ENCODE measurements around the gene MED25. TPM values are rescaled to one million over a fixed set of nuclear protein-coding genes. Genes with fewer than 3 reads are reported as not detected.

The MED25 gene
- total RNA-seq, 1 experiment from 2014 or later, result 81.2 TPM

DNA sequence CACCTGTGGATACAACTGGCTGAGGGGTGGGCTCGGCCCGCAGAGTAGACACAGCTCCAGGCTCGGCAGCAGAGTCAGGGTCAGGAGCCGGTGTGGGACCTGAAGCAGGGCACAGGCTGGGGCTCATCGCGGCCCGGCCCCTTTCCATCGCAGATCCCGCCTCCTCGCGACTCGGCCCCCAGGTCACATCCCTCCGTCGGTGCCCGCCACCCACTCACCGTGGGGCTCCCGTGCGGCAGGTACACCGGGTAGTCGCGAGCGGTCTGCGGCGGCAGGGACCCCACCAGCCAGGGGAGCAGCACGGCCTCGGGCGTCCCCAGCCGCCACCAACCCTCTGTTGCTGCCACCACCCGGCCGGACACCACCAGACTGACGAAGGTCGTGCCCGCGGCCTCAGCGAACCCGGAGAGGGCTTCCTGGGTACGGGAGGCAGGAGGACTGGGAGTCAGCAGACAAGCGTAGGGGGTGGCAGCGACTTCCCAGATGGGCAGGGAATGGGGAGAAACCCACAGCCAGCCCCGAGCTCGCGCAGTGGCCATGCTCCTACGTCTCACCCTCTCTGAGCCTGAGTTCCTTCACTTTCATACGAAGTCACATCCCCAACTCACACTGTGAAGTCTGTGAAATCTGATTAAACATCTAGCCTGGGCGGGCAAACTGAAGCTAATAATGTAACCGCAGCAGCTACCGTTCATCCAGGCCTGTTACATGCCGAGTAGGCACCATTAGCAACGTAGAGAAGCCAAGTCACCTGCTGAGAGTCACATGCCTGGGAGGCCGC lies 8.7 kb upstream of the MED25 start (continued):
- TF ChIP-seq, protein P1, sequence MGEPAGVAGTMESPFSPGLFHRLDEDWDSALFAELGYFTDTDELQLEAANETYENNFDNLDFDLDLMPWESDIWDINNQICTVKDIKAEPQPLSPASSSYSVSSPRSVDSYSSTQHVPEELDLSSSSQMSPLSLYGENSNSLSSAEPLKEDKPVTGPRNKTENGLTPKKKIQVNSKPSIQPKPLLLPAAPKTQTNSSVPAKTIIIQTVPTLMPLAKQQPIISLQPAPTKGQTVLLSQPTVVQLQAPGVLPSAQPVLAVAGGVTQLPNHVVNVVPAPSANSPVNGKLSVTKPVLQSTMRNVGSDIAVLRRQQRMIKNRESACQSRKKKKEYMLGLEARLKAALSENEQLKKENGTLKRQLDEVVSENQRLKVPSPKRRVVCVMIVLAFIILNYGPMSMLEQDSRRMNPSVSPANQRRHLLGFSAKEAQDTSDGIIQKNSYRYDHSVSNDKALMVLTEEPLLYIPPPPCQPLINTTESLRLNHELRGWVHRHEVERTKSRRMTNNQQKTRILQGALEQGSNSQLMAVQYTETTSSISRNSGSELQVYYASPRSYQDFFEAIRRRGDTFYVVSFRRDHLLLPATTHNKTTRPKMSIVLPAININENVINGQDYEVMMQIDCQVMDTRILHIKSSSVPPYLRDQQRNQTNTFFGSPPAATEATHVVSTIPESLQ (CRISPR knock-in tag; IDR thresholded peaks at IDR 0.05), result no peak
- TF ChIP-seq ZNF219 (CRISPR knock-in tag; IDR thresholded peaks at IDR 0.05; ENCODE audit: borderline replicate concordance) (no peak), FOXP1 (CRISPR knock-in tag; IDR thresholded peaks at IDR 0.05; ENCODE audit: borderline replicate concordance) (peak; percentile 69; the same call in 1 of the 2 replicates), CREM (CRISPR knock-in tag; IDR thresholded peaks at IDR 0.05) (no peak)

GRCh38 chr19:49809941-49810389 lies 8.1 kb upstream of the MED25 start:
- Mint-ChIP-seq H3K27ac (peak overlapping the region; percentile 84), H3K27me3 (ENCODE audit: low read depth) (peaks cover 5% of the 10 kb centered on the region; the same call in 1 of the 2 replicates), H3K36me3 (peaks cover 7% of the 10 kb centered on the region), H3K4me3 (peak overlapping the region; percentile 79), H3K9me3 (no peaks in the 10 kb centered on the region), H3K4me1 (peaks cover 35% of the 10 kb centered on the region)
- CTCF ChIA-PET, result interaction anchor here (0.7 to 1.4 kb wide), 3 partner anchors 11 to 215 kb away, joined by 3 to 4 read pairs (median 3); partner anchors contain the start of gene AP2A1
- TF ChIP-seq EMX1 (CRISPR knock-in tag; IDR thresholded peaks at IDR 0.05) (no peak), RORB (CRISPR knock-in tag; IDR thresholded peaks at IDR 0.05) (no peak)
- ATAC-seq (no peak), DNase-seq (ENCODE audit: low spot score) (no peak)
- POLR2A ChIA-PET, result interaction anchor here (1.0 to 2.1 kb wide), 3 partner anchors 9 to 59 kb away, joined by 3 to 7 read pairs (median 4); partner anchors contain the start of gene AP2A1

DNA sequence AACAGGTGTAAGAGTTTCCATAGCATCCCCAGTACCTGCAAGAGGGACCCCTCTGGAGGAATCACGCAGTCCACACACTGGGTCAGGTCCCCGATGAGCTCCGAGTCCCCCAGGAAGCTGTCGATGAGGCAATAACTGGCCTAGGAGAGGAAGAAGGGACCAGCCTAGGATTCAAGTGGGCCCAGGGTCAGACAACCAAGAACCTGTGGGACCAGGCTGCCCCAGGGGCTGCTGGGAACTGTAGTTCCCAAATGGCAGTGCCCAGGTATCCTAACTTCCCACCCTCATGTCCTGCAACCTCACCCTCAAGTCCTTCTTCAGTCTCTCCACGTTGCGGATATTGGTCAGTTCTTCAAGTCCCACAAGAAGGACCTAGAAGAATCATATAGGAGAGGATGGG lies 6.8 kb upstream of the MED25 start:
- POLR2A ChIA-PET, result interaction anchor here (1.1 kb wide), 1 partner anchor 13 kb away, joined by 4 read pairs; no protein-coding TSS in a partner anchor
- H3K4me1 Mint-ChIP-seq, result peaks cover 32% of the 10 kb centered on the region
- H3K27me3 Mint-ChIP-seq (ENCODE audit: low read depth), result peaks cover 5% of the 10 kb centered on the region; the same call in 1 of the 2 replicates
- no peaks in the 10 kb centered on the region for H3K9me3 Mint-ChIP-seq
- no peak for TF ChIP-seq ERG (CRISPR knock-in tag; IDR thresholded peaks at IDR 0.05)
- TF ChIP-seq ZNF263 (CRISPR knock-in tag; IDR thresholded peaks at IDR 0.05; ENCODE audit: low read depth), result no peak
- TF ChIP-seq NR3C1 (CRISPR knock-in tag; conservative IDR thresholded peaks at IDR 0.05; ENCODE audit: low read depth), result no peak
- TF ChIP-seq ZNF219 (CRISPR knock-in tag; IDR thresholded peaks at IDR 0.05; ENCODE audit: borderline replicate concordance), result no peak
- no peak for TF ChIP-seq EMX1 (CRISPR knock-in tag; IDR thresholded peaks at IDR 0.05)
- no peak for TF ChIP-seq FOXK1 (CRISPR knock-in tag; IDR thresholded peaks at IDR 0.05)
- no peak for TF ChIP-seq ATF3 (CRISPR knock-in tag; conservative IDR thresholded peaks at IDR 0.05)
- TF ChIP-seq, protein P2, sequence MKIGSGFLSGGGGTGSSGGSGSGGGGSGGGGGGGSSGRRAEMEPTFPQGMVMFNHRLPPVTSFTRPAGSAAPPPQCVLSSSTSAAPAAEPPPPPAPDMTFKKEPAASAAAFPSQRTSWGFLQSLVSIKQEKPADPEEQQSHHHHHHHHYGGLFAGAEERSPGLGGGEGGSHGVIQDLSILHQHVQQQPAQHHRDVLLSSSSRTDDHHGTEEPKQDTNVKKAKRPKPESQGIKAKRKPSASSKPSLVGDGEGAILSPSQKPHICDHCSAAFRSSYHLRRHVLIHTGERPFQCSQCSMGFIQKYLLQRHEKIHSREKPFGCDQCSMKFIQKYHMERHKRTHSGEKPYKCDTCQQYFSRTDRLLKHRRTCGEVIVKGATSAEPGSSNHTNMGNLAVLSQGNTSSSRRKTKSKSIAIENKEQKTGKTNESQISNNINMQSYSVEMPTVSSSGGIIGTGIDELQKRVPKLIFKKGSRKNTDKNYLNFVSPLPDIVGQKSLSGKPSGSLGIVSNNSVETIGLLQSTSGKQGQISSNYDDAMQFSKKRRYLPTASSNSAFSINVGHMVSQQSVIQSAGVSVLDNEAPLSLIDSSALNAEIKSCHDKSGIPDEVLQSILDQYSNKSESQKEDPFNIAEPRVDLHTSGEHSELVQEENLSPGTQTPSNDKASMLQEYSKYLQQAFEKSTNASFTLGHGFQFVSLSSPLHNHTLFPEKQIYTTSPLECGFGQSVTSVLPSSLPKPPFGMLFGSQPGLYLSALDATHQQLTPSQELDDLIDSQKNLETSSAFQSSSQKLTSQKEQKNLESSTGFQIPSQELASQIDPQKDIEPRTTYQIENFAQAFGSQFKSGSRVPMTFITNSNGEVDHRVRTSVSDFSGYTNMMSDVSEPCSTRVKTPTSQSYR (CRISPR knock-in tag; IDR thresholded peaks at IDR 0.05), result no peak
- no peak for TF ChIP-seq NFE2L1 (CRISPR knock-in tag; IDR thresholded peaks at IDR 0.05)
- TF ChIP-seq NR2C2 (CRISPR knock-in tag; IDR thresholded peaks at IDR 0.05), result no peak
- TF ChIP-seq TEAD1 (CRISPR knock-in tag; IDR thresholded peaks at IDR 0.05), result no peak
- TF ChIP-seq, protein P3, sequence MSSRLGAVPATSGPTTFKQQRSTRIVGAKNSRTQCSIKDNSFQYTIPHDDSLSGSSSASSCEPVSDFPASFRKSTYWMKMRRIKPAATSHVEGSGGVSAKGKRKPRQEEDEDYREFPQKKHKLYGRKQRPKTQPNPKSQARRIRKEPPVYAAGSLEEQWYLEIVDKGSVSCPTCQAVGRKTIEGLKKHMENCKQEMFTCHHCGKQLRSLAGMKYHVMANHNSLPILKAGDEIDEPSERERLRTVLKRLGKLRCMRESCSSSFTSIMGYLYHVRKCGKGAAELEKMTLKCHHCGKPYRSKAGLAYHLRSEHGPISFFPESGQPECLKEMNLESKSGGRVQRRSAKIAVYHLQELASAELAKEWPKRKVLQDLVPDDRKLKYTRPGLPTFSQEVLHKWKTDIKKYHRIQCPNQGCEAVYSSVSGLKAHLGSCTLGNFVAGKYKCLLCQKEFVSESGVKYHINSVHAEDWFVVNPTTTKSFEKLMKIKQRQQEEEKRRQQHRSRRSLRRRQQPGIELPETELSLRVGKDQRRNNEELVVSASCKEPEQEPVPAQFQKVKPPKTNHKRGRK (CRISPR knock-in tag; IDR thresholded peaks at IDR 0.05; ENCODE audit: borderline replicate concordance), result no peak
- TF ChIP-seq ELF4 (CRISPR knock-in tag; IDR thresholded peaks at IDR 0.05; ENCODE audit: low read depth), result no peak
- no peak for TF ChIP-seq ZSCAN18 (CRISPR knock-in tag; IDR thresholded peaks at IDR 0.05)
- ATAC-seq (no peak), DNase-seq (ENCODE audit: low spot score) (no peak)
- H3K4me3 Mint-ChIP-seq, result peak overlapping the region; percentile 90
- H3K27ac Mint-ChIP-seq, result no peak overlapping the region
- CTCF ChIA-PET, result no interaction called here
- peaks cover 7% of the 10 kb centered on the region for H3K36me3 Mint-ChIP-seq

Data from WTC11 (cell line).